HCT116 (cell line): ENCODE results near the gene VARS1.
"Not testable (repeated sequence)": the region's sequence is repeated elsewhere in the genome, so short reads cannot be mapped to it uniquely, and the experiment has no call there.

Source experiments
- CEBPB ChIP-seq: IDR thresholded peaks from 2 replicates; pipeline ENCODE4 v1.6.1; 2012; ENCODE audit warnings: low read depth
- CTCF ChIP-seq, 3 experiments: fragments of 200-600 bp in 1 of 3; sonication (generic) in 1 of 3; IDR thresholded peaks in 2 of 3; conservative IDR thresholded peaks in 1 of 3; 2 replicates each; pipeline ENCODE4 v1.5.1; 2012 to 2017; ENCODE audit warnings: low read depth in 2 of 3, low read length in 2 of 3, antibody characterized with exemption in 1 of 3, borderline replicate concordance in 1 of 3, control low read depth in 1 of 3, mild to moderate bottlenecking in 1 of 3, mixed read lengths in 1 of 3, mixed run types in 1 of 3, moderate library complexity in 1 of 3; ENCODE audit not compliant: insufficient read depth in 1 of 3
- ELF1 ChIP-seq: IDR thresholded peaks from 2 replicates; pipeline ENCODE4 v1.6.1; 2012; ENCODE audit warnings: low read depth, borderline replicate concordance
- POLR2A ChIP-seq: IDR thresholded peaks from 2 replicates; pipeline ENCODE4 v1.7.0; 2011; ENCODE audit warnings: borderline replicate concordance; ENCODE audit not compliant: insufficient read depth, insufficient read length; ENCODE audit errors: extremely low read depth
- POLR2AphosphoS5 ChIP-seq: IDR thresholded peaks from 2 replicates; pipeline ENCODE4 v1.6.1; 2011; ENCODE audit warnings: mild to moderate bottlenecking, low read depth, low read length, moderate library complexity
- ZBTB33 ChIP-seq: IDR thresholded peaks from 2 replicates; pipeline ENCODE4 v1.6.1; 2011; ENCODE audit warnings: mild to moderate bottlenecking, low read length, moderate library complexity; ENCODE audit not compliant: insufficient replicate concordance; ENCODE audit errors: extremely low read depth

DNA sequence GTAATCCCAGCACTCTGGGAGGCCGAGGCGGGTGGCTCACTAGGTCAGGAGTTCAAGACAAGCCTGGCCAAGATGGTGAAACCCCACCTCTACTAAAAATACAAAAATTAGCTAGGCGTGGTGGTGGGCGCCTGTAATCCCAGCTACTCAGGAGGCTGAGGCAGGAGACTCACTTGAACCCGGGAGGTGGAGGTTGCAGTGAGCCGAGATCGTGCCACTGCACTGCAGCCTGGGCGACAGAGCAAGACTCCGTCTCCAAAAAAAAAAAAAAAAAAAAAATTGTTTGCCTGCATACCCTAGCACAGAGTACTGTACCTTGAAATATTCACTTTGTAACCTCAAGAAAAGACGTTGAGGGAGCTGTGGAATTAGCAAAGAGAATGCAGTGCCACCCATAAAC lies 24.8 kb upstream of the VARS1 start:
- TF ChIP-seq CTCF (IDR thresholded peaks at IDR 0.05 in 2 of 3, conservative IDR thresholded peaks at IDR 0.05 in 1 of 3; ENCODE audit: borderline replicate concordance in 1 of 3, insufficient read depth in 1 of 3, low read depth in 2 of 3, low read length in 2 of 3); ZBTB33; POLR2A; POLR2AphosphoS5; ELF1; CEBPB: not testable (repeated sequence)
